PC-9 (cell line): ENCODE results near the gene EVI5L. TPM values are rescaled to one million over a fixed set of nuclear protein-coding genes. Genes with fewer than 3 reads are reported as not detected.
"Not testable (repeated sequence)": the region's sequence is repeated elsewhere in the genome, so short reads cannot be mapped to it uniquely, and the experiment has no call there.

Experiments
- BruUV-seq: library from RNA; stranded (reverse); fragments of 400-500 nt; replicated peaks from 2 replicates; lab custom pipeline; 2021; lab: Mats Ljungman, UMichigan
- CTCF ChIA-PET: fragments of 300-600 bp; sonication (Branson Sonifier 250); formaldehyde crosslinking; loops from one replicate; lab custom pipeline; 2022; ENCODE audit warnings: antibody characterized with exemption; lab: Charles Lee
- POLR2A ChIA-PET: fragments of 300-600 bp; sonication (Branson Sonifier 250); formaldehyde crosslinking; loops from one replicate; lab custom pipeline; 2022; ENCODE audit warnings: antibody characterized with exemption; ENCODE audit not compliant: unreplicated experiment; lab: Charles Lee
- DNase-seq, 2 experiments: peaks; one replicate each; pipeline versions ENCODE4 v3.0.0 to v3.0.0-alpha.2; 2015 to 2022; ENCODE audit warnings: mixed read lengths in 1 of 2
- H2AFZ ChIP-seq: fragments of 200-600 bp; sonication (generic); 2 replicates; pipeline ENCODE4 v1.8.1; 2017; ENCODE audit warnings: antibody characterized with exemption
- H3F3A ChIP-seq: fragments of 200-600 bp; sonication (generic); 2 replicates; pipeline ENCODE4 v1.8.1; 2017; ENCODE audit warnings: antibody characterized with exemption, mild to moderate bottlenecking, low read depth; ENCODE audit not compliant: insufficient read depth
- H3K27ac ChIP-seq: fragments of 200-600 bp; sonication (generic); 2 replicates; pipeline ENCODE4 v1.6.1; 2016; ENCODE audit warnings: mixed run types
- H3K27me3 ChIP-seq: fragments of 200-600 bp; sonication (generic); 2 replicates; pipeline ENCODE4 v1.6.1; 2016; ENCODE audit warnings: low read depth, mixed run types; ENCODE audit not compliant: insufficient read depth
- H3K36me3 ChIP-seq: fragments of 200-600 bp; sonication (generic); 2 replicates; pipeline ENCODE4 v1.6.1; 2016; ENCODE audit warnings: low read depth, mixed run types
- H3K4me1 ChIP-seq: fragments of 200-600 bp; sonication (generic); replicated peaks from 2 replicates; pipeline ENCODE4 v1.6.1; 2016; ENCODE audit warnings: mixed run types; ENCODE audit not compliant: insufficient read depth
- H3K4me2 ChIP-seq: fragments of 200-600 bp; sonication (generic); 2 replicates; pipeline ENCODE4 v1.6.1; 2017; ENCODE audit warnings: mixed run types
- H3K4me3 ChIP-seq: fragments of 200-600 bp; sonication (generic); 2 replicates; pipeline ENCODE4 v1.6.1; 2016; ENCODE audit warnings: mixed run types
- H3K79me2 ChIP-seq: fragments of 200-600 bp; sonication (generic); 2 replicates; pipeline ENCODE4 v1.6.1; 2017; ENCODE audit warnings: low read depth, mixed run types
- H3K9me2 ChIP-seq: fragments of 200-600 bp; sonication (generic); 2 replicates; pipeline ENCODE4 v1.8.1; 2017; ENCODE audit warnings: mild to moderate bottlenecking; ENCODE audit not compliant: insufficient read depth
- H3K9me3 ChIP-seq: fragments of 200-600 bp; sonication (generic); 2 replicates; pipeline ENCODE4 v1.8.1; 2016; ENCODE audit warnings: low read depth; ENCODE audit not compliant: insufficient read depth
- H4K20me1 ChIP-seq: fragments of 200-600 bp; sonication (generic); 2 replicates; pipeline ENCODE4 v1.8.1; 2017; ENCODE audit not compliant: insufficient read depth
- CTCF ChIP-seq: fragments of 200-600 bp; sonication (generic); conservative IDR thresholded peaks from 2 replicates; pipeline ENCODE4 v1.6.1; 2017; ENCODE audit warnings: mixed run types, antibody characterized with exemption, mild to moderate bottlenecking, moderate library complexity
- EZH2 ChIP-seq: fragments of 200-600 bp; sonication (generic); IDR thresholded peaks from 2 replicates; pipeline ENCODE4 v1.8.0; 2017; ENCODE audit warnings: antibody characterized with exemption, low read depth
- intact Hi-C: fragments of 100-400 bp; cut with micrococcal nuclease; formaldehyde crosslinking; loops from one replicate; pipeline ENCODE4 v1.10.0; 2022; ENCODE audit not compliant: unreplicated experiment
- total RNA-seq: library from RNA; stranded (reverse); gene quantifications from 2 replicates; pipeline ENCODE4 v1.2.3, GENCODE V29; 2021

The EVI5L gene
- total RNA-seq, 1 experiment from 2014 or later: 19.2 TPM

DNA sequence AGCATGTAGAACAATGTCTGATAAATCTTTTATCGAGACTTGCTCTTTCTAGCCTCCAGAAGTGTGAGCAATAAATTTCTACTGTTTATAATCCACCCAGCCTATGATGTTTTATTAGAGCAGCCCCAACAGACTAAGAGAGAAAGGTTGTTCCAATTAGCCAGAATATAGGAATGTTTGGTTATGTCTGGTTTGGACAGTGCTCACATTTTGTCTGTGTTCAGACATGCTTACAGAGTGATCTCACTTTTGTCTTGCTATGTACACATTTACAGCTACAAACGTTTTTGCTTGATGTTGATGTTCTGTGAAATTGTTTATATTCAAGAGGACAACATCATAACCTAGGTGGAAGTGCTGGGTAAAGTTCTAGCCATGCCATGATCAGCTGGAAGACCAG lies 18.0 kb upstream of the EVI5L start:
- ChIA-PET CTCF (no interaction called here), POLR2A (no interaction called here)
- DNase-seq: no peak
- Histone ChIP-seq H2AFZ (no peak overlapping the region), H3K9me2 (no peaks in the 10 kb centered on the region), H3K27ac (no peak overlapping the region), H3K27me3 (no peaks in the 10 kb centered on the region), H3K9me3 (no peaks in the 10 kb centered on the region), H3F3A (peaks cover 32% of the 10 kb centered on the region), H4K20me1 (no peaks in the 10 kb centered on the region), H3K4me1 (peaks cover 32% of the 10 kb centered on the region), H3K4me3 (no peak overlapping the region), H3K79me2 (no peaks in the 10 kb centered on the region), H3K4me2 (no peak overlapping the region), H3K36me3 (no peaks in the 10 kb centered on the region)
- TF ChIP-seq CTCF (no peak), EZH2 (no peak)
- intact Hi-C loops: no loop called here
- no TSS peak for BruUV-seq

GRCh38 chr19:7815325-7815724 lies 14.7 kb upstream of the EVI5L start:
- TF ChIP-seq EZH2: no peak
- TF ChIP-seq CTCF: no peak
- Histone ChIP-seq H2AFZ (no peak overlapping the region), H3F3A (0 out of 2 replicates have a peak, but pooled peaks cover 8% of the 10 kb centered on the region), H3K4me3 (no peak overlapping the region), H3K36me3 (no peaks in the 10 kb centered on the region), H3K27ac (no peak overlapping the region), H4K20me1 (no peaks in the 10 kb centered on the region), H3K27me3 (no peaks in the 10 kb centered on the region), H3K9me3 (no peaks in the 10 kb centered on the region), H3K4me2 (no peak overlapping the region; the same call in 1 of the 2 replicates), H3K79me2 (no peaks in the 10 kb centered on the region), H3K4me1 (peaks cover 7% of the 10 kb centered on the region; the same call in 1 of the 2 replicates), H3K9me2 (no peaks in the 10 kb centered on the region)
- DNase-seq: no peak
- ChIA-PET CTCF (interaction anchor here (0.5 kb wide), 1 partner anchor 41 kb away, joined by 4 read pairs; no protein-coding TSS in a partner anchor), POLR2A (no interaction called here)
- intact Hi-C loops: no loop called here
- no TSS peak for BruUV-seq

GRCh38 chr19:7816040-7816439 lies 14.0 kb upstream of the EVI5L start:
- H3K79me2 ChIP-seq, H2AFZ ChIP-seq, CTCF ChIA-PET, DNase-seq, H3F3A ChIP-seq, H3K9me2 ChIP-seq, H3K4me3 ChIP-seq, H3K27me3 ChIP-seq, H3K27ac ChIP-seq, H3K36me3 ChIP-seq, H4K20me1 ChIP-seq, POLR2A ChIA-PET, H3K4me1 ChIP-seq, intact Hi-C loops, H3K4me2 ChIP-seq, BruUV-seq, H3K9me3 ChIP-seq: not testable (repeated sequence)

- POLR2A ChIA-PET: interaction anchor here (0.6 kb wide), 1 partner anchor 34 kb away, joined by 6 read pairs; no protein-coding TSS in a partner anchor
- TF ChIP-seq EZH2 (no peak), CTCF (no peak)
- no TSS peak for BruUV-seq
These were observed 12.2 kb upstream of the EVI5L start for GRCh38 chr19:7817801-7818200.

More at GRCh38 chr19:7817801-7818200, 12.2 kb upstream of the EVI5L start:
- H3K4me3 ChIP-seq: no peak overlapping the region
- CTCF ChIA-PET: interaction anchor here (0.6 kb wide), 1 partner anchor 251 kb away, joined by 3 read pairs; no protein-coding TSS in a partner anchor
- H3K79me2 ChIP-seq: no peaks in the 10 kb centered on the region
- H3K4me2 ChIP-seq: no peak overlapping the region
- no peaks in the 10 kb centered on the region for H3K9me3 ChIP-seq
- no peaks in the 10 kb centered on the region for H3K27me3 ChIP-seq
- H3K27ac ChIP-seq: no peak overlapping the region
- peaks cover 7% of the 10 kb centered on the region; the same call in 1 of the 2 replicates for H3K4me1 ChIP-seq
- H3K36me3 ChIP-seq: no peaks in the 10 kb centered on the region
- DNase-seq: no peak
- H2AFZ ChIP-seq: no peak overlapping the region
- H4K20me1 ChIP-seq: no peaks in the 10 kb centered on the region
- H3K9me2 ChIP-seq: no peaks in the 10 kb centered on the region
- intact Hi-C loops: no loop called here
- H3F3A ChIP-seq: no peaks in the 10 kb centered on the region; the same call in 1 of the 2 replicates
